Stimulated activated CD8-positive, alpha-beta memory T cell treated with anti-CD3 and anti-CD28 coated beads, Interleukin-7, amount 100 ng/mL, for 24 hours (primary cell): ENCODE results near the gene OR2T3.
"Not testable (repeated sequence)": the region's sequence is repeated elsewhere in the genome, so short reads cannot be mapped to it uniquely, and the experiment has no call there.

Experiments
- DNase-seq: peaks from one replicate; pipeline ENCODE4 v3.0.0-alpha.2; 2020; ENCODE audit warnings: low read depth

The OR2T3 gene, protein sequence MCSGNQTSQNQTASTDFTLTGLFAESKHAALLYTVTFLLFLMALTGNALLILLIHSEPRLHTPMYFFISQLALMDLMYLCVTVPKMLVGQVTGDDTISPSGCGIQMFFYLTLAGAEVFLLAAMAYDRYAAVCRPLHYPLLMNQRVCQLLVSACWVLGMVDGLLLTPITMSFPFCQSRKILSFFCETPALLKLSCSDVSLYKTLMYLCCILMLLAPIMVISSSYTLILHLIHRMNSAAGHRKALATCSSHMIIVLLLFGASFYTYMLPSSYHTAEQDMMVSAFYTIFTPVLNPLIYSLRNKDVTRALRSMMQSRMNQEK

DNA sequence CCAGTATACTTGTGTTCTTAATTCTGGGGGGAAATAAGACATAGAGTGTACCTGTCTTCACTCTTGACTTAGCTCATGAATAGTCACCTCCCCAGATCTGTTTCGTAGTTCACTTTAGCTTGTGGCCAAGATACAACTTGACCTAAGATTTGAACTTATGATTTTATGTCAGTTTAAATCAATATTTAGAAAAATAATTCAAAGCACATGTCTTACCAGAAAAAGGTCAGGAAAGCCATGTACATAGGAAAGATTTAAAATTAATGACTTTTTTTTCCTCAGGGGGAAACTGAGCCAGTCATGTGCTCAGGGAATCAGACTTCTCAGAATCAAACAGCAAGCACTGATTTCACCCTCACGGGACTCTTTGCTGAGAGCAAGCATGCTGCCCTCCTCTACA lies at the start of gene OR2T3:
OR2T3 (plus strand) TSS at position 301 of the 400 bp plus-strand sequence; CDS start at position 301, 0 bp downstream.
- DNase-seq = not testable (repeated sequence)

DNA sequence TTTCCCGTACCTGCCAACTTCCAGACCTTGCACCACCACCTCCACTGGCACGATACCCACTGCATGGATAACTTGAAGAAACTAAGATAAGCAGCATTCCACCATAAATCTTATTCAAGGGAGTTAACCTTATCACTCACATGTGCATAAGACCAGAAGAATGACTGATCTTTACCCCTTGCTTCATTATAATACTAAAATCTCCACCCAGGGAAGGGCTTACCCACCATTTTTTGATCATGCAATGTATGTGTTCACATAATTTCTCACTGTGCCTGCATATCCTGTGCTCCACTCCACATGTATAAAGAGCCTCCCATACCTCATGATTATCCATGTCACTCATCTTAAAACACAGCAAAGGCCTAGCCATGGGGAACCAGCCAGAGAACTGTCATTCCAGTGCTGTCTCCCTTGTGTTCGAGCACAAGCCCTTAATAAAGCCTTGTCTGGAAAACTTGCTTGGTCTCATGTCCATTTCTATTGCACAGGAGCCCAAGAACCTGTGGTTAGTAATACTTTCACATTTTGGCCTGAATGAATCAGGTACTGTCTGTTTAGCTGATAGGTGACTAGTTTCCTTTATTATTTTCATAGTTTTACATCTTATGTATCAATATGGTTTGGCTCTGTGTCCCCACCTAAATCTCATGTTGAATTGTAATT lies 45.5 kb upstream of the OR2T3 start:
- DNase-seq = not testable (repeated sequence)

DNA sequence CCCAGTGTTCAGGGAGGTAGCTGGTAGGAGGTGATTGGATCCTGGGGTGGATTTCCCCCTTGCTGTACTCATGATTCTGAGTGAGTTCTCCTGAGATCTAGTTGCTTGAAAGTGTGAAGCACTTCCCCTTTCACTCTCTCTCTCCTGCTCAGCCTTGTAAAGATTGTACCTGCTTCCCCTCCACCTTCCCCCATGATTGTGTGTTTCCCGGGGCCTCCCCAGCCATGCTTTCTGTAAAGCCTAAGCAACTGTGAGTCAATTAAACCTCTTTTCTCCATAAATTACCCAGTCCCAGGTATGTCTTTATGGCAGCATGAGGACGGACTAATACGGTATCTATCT lies 45.0 kb upstream of the OR2T3 start:
- not testable (repeated sequence) for DNase-seq

DNA sequence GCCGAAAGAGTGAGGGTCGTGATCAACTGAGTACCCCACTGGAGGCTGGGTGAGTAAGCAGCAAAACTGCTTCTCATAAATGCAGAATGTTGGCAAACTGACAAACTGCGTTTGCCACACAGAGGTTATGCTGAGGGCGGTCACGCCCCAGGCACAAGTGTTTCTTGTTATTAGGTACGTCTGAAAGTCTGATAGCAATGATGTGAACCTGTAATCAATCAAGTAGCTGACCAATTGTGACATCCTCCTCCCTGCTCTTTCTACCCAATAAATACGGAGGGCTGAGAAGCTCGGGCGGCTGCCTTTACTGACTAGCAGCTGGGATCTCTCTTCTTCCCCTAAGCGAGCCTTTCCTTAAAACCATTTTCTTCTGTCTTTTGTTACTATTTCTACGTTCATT lies 41.5 kb upstream of the OR2T3 start:
- DNase-seq = not testable (repeated sequence)

DNA sequence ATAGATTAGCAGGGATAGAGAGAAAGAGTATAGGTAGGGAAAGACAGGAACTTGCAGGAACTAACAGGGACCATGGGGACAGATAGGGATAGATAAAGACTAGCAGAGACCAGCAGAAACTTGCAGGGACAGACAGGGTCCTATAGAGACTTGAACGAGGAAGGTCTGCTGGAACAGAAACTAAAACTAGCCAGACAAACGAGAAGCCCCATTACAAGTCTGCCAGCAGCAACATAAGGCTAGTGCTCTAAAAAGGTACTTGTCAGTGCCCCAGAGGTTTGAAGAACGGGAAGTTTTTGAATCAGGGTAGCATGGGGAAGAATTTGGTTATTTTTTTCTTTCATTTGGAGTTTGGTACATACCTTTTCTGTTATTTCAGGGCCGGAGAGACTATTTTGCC lies 41.0 kb upstream of the OR2T3 start:
- not testable (repeated sequence) for DNase-seq

DNA sequence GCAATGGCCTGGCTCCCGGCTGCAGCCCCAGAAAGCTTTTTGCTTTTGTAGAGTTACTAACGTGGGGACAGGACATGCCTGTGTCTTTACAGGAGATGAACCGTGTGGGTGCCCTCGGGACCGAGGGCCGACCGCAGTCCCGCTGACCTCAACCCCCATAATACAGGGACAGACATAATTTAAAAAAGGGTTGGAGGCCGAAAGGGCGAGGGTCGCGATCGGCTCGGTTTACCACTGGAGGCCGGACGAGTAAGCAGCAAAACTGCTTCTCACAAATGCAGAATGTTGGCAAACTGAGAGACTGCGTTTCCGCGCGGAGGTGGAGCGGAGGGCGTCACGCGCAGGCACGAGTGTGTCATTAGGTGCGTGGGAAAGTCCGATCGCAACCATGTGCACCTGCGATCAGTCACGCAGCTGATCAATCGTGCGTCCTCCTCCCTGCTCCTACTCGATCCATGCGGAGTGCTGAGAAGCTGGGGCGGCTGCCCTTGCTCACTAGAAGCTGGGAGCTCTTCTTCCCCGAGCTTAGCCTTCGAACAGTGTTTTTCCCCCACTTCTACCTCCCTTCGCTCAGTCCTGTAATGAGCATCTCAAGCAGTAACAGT lies 39.2 kb upstream of the OR2T3 start:
- DNase-seq = not testable (repeated sequence)

DNA sequence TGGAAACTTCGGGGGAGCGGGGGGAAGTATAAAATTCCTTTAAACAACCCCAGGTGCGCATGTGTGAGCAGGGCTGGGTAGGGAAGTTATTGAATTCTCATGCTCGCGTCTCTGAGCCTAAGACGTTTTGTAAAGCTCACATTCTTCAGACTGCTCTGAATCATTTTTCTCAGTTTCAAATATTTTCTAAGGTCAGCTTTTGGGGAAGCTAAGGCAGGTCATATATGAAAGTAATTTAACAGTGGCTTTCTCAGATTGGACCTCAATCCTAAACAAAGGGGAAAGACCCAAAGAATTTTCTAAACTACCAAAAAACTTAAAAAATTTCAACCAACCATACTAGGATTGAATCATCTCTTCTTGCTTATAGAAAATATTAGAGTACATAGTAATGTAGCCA lies 38.2 kb upstream of the OR2T3 start:
- DNase-seq = not testable (repeated sequence)

DNA sequence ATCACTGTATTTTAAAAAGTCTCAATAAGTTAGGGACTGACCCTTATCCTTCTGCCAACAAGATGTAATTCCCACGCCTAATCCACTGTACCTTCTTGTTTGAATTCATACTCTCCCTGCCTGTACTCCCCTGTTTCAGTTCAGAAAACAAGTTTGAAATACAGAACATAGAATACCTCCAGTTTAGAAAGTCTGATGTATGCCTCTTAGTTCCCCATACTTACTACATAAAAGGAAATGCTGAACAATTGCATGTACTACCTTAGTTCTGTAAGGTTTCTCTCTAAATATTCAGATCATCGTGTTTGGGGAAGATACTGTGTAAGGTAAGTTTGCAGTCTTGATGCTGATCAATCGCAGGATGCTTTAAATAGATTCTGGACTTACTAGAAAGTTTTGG lies 36.8 kb upstream of the OR2T3 start:
- not testable (repeated sequence) for DNase-seq

DNA sequence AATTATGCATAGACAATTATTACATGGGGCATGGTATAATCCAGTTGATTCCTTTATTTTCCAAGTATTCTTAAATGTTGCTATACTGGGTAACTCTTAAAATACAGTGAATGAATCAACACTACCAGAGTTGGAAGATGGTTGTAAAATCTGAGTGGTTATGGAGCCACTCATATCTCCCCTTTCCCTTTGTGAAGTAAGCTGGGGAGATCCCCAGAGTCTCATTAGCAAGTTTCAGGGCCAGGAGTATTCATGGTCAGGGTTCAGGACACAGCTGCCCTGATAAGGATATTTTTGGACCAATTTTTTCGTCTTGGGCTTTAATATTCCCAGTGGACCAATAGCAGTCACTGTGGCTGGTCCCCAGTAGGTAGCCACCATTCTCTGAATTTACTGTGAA lies 34.5 kb upstream of the OR2T3 start:
- not testable (repeated sequence) for DNase-seq

DNA sequence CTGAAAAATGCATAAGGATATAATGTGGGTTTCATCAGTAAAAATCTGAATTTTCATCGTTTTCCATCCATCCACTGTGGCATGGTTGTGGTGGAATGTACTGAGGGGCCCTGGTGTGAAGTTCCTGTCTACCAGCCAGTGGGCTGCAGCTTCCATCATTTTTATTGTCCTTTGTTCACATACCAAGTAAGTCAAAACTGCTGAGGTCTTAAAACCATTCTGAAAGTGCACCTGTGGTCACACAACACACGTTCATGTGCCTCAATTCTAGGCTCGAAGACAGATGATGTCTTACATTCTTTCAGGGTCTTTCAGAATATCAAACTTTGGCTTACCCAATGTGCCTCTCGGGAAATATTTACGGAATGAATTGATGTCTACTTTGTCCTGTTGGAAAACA lies 33.9 kb upstream of the OR2T3 start:
- not testable (repeated sequence) for DNase-seq

DNA sequence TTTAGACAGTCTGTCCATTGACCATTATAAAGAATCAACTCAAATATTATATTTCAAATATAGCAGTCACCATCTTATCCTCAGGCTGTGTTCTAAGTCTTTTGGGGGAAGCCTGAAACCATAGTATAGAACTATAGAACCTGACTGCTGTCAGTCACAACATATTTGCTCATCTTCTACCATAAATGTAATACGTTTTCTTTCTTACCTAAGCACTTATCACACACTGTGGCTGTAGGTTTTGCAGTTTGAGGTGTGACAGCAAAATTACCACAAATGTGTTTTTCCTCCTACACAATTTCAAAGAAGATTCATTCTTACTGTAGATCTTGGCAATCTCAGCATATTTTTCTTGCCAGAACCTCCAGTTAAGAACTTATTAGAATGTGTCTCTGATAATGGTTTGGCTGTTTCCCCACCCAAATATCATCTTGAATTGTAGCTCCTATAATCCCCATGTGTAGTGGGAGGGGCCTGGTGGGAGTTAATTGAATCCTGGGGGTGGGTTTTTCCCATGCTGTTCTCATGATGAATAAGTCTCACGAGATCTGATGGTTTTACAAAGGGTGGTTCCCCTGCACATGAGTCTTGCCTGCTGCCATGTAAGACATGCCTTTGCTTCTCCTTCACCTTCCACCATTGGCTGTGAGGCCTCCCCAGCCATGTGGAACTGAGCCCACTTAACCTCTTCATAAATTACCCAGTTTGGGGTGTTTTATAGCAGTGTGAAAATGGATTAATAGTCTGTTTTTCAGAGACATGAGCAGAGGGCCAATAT lies 30.5 kb upstream of the OR2T3 start:
- not testable (repeated sequence) for DNase-seq

DNA sequence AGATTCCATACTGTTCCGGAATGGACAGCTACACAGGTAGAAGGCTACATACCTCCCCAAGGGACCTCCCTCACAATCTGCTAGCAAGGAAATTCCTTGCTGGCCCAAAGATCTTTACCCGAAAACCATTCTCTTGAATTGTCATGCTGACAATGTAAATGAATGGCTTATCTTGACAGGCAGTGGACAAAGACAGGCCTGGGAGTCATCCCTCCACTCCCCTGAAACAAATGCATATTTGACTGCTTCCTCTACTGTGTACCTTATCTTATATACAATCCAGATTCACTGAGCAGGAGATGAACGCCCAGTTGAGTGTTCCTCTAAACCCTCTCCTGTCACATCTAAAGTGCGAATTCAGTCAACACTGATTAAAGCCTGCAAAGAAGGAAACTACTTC lies 28.5 kb upstream of the OR2T3 start:
- DNase-seq = not testable (repeated sequence)

DNA sequence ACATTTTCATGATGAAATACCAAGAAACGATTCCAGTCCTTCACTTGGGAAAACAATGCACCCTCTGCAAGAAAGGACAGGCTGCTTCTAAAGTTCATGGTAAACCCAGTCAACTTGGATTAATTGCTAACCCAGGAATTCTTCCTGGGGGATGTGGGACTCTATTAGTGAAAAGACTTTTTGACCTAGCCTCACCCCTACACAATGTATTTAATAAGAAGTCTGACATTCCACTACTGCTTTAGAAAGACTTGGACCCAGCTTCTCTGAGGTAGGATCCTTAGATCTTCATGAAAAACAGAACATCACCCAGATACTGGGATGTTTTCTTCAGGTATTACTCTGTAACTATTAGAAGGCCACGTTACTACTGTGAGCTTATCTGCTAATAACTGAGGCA lies 27.8 kb upstream of the OR2T3 start, which contains the start of gene OR2T2:
OR2T2 (plus strand) TSS at position 239 of the 400 bp plus-strand sequence. CDS start 7,161 bp downstream, outside the sequence.
- DNase-seq = not testable (repeated sequence)

DNA sequence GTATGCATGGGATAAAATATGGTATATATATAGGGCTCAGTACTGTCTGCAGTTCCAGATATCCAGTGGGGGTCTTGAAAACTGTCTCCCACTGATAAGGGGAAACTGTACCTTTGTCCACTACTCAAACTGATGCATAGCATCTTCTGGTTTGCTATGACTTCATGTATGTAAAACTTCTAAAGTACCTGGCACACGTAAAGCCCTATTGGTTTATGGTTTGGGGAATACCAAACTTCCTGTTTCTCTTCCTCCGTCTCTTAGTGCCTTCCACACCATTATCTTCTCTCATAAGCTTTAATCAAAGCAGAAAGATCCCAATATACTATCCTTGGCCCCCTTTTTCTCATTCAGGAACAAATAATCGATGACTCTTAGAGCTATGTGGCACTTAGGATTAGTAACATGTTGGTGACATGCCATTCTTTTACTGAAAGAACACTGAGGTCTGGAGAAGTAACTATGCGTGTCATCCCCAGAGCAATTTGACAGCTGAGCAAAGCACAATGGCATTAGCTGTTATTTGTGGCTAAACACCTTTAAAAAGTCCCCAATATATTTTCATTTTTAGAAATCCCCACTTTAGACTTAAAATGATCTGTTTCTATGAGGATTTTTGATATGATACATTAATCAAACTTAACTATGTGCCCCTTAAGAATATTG lies 24.6 kb upstream of the OR2T3 start:
- not testable (repeated sequence) for DNase-seq

DNA sequence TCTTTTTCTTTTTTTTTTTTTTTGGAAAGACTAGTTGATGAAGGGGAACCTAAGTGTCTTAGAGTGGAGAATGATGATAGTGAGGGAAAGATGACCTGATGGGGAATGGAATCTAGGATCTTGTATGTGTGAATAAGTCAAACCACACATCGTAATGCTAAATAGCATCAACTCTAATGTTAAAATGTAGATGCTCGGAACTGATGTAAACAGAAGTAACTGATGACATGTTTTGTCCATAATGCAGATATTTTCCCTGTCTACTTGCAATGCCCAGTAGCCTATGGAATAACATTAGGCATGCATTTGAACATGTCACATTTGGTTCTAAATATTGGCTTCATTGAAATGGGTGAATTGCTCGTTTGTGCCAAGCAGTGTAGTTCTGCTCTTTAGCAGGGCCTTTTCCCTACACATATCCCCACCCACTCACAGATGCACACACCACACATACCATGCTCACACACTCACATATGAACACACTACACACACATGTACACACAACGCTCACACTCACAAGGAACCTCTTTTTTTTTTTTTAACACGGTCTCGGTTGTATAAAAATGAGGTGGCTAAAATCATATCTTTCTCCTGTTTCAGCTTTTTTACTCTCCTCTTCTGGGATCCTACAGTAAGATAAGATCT lies 23.2 kb upstream of the OR2T3 start:
- not testable (repeated sequence) for DNase-seq

DNA sequence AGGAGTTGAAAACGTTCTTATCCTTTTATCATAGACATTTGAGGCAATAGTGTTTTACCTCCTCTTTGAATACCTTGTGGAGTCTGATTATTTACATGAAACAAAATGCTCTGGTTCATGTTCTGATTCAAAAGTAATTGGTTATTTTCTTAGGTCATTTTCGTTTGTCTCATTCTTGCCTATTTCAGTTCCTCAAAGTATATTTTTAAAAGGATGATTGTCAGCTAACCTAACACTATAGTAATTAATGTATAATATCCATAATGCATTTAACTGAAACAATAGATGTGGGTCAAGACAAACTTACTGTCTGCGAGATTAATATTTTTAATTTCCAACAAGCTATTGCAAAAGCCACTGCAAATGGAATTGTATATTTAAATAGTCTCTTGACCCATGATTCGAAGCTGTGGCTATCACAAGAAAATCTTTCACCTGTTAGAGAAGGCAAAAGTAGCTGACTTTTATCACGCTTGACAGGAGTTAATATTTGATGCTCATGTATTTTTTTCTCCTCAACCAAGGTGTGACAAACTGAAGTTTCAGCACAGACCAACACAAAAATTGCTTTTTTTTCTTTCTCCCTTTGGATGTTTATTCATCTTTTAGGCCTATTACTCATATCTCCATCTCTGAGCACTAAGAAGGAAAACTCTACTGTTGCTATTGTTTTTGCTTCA lies 22.5 kb upstream of the OR2T3 start:
- DNase-seq = not testable (repeated sequence)

DNA sequence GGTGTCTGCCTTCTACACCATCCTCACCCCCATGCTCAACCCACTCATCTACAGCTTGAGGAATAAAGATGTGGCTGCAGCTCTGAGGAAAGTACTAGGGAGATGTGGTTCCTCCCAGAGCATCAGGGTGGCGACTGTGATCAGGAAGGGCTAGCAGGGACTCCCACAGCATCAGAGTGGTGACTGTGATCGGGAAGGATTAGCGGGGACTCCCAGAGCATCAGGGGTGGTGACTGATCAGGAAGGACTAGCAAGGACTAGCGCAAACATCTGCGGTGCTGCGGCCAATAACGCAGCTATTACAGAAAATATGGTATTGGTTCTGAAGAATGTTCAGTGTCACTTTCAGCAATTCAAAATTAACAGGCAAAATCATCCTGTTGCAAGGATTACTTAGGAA lies 19.5 kb upstream of the OR2T3 start:
- DNase-seq = not testable (repeated sequence)

DNA sequence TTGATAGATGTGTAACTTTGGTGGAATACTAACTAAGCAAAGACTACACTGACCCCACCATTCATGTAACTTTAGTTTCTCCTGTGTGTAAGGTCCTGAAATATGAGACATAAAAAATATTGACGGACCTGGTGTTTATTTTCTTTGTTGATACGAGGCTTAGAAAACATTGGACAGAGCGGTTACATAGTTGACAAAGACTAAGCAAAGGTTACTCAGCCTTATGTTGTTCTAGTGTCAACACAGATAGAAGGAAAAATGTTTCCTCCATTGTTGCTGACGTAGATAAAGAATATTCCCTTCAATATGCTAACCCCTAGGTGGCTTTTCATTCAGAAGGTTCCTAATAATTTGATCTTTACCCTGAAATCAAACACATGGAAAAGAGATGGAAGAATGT lies 18.1 kb upstream of the OR2T3 start:
- DNase-seq = not testable (repeated sequence)

DNA sequence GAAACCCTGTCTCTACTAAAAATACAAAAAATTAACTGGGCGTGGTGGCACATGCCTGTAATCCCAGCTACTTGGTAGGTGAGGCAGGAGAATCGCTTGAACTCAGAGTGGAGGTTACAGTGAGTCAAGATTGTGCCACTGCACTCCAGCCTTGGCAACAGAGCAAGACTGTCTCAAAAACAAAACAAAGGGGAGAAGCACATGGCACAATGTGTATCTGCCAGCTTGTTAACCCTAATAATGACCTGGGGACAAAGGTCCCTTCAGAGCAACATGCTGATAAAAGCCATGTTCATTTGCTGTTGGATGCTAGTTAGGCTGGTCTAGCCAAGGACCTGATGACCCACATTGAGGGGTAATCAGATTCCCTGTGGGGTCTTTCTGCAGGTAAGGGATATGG lies 16.5 kb upstream of the OR2T3 start:
- not testable (repeated sequence) for DNase-seq

DNA sequence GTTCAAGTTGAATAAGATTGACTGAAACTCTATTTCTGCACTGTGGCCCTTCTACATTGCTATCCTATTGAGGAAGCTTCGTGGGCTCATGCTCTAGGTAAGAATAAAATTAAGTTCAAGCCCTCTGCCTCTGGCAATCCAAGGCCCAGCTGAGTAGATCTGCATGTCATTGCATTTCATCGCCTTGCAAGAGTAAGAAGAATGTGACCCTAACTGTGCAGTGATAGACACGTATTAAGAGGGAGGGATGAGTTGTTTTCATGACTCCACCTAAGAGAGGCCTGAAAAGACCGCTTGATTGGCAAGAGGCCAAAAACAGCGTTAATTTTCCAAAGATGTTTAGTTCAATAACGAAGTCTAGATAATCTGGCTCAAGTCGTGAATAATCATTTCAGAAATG lies 14.0 kb upstream of the OR2T3 start:
- not testable (repeated sequence) for DNase-seq

DNA sequence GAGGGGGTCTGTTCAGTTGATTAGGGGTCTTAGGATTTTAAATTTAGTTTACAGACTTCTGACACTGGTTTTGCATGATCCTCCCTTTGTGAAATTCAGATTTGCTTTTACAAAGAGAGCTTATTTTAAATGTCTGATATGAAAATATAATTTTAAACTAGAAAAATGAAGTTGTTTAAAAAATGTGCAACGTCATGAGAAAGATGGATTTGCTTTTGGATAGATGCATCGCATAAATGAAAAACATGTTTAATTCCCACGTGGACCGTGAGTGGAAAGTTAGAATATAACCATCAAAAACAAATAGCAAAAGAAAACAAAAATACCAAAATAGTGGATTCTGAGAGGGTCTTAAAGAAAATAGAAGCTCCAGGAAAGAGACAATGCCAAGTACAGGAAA lies 2.0 kb upstream of the OR2T3 start:
- DNase-seq = no peak
